Activated CD4-positive, CD25-positive, alpha-beta regulatory T cell treated with anti-CD3 and anti-CD28 coated beads, Interleukin-2, amount 50 U/mL, for 24 hours (primary cell): Measurements from ENCODE around the gene CCT3.
A peak's percentile ranks its signal among the peaks of the same experiment; 100 is the strongest.

Source experiments
- ATAC-seq, 2 donors: fragments of 150-1000 bp; cut with Tn5 transposase; one replicate each; pipeline ENCODE4 v1.10.0; 2021; ENCODE audit warnings: mild to moderate bottlenecking in 1 of 2, moderate library complexity in 1 of 2

The CCT3 gene

GRCh38 chr1:156276532-156276931 lies 61.6 kb downstream of the CCT3 start:
- ATAC-seq = no peak

- ATAC-seq = no peak
These were observed 67.8 kb downstream of the CCT3 start for GRCh38 chr1:156270314-156270713.

GRCh38 chr1:156268336-156268735 lies 69.8 kb downstream of the CCT3 start:
- ATAC-seq = no peak

GRCh38 chr1:156266051-156266450 lies 72.0 kb downstream of the CCT3 start:
- no peak for ATAC-seq

- ATAC-seq = no peak
These were observed 74.8 kb downstream of the CCT3 start for GRCh38 chr1:156263288-156263655.

GRCh38 chr1:156262461-156263287 lies 75.4 kb downstream of the CCT3 start:
- ATAC-seq = peak; percentile 92 to 97

- no peak for ATAC-seq
These were observed 77.2 kb downstream of the CCT3 start for GRCh38 chr1:156260896-156261295.

GRCh38 chr1:156259805-156260204 lies 78.3 kb downstream of the CCT3 start:
- ATAC-seq = no peak
